Ascending aorta (tissue), 2 donors: ENCODE results near the gene TNFRSF11A. TPM values are rescaled to one million over a fixed set of nuclear protein-coding genes. Genes with fewer than 3 reads are reported as not detected.
A peak's percentile ranks its signal among the peaks of the same experiment; 100 is the strongest.

Experiments
- DNase-seq, 2 donors: peaks; one replicate each; pipeline ENCODE4 v3.0.0-alpha.2; 2019; ENCODE audit warnings: low spot score in 2 of 2
- H3K27ac ChIP-seq, 2 donors: fragments of 200-600 bp; sonication (generic); one replicate each; pipeline ENCODE4 v1.5.1; 2016 to 2017; ENCODE audit warnings: mild to moderate bottlenecking in 1 of 2
- H3K27me3 ChIP-seq: fragments of 200-600 bp; sonication (generic); one replicate; pipeline ENCODE4 v1.5.1; 2017
- H3K36me3 ChIP-seq, 2 donors: fragments of 200-600 bp; sonication (generic); one replicate each; pipeline ENCODE4 v1.5.1; 2016
- H3K4me1 ChIP-seq, 2 donors: fragments of 200-600 bp; sonication (generic); one replicate each; pipeline ENCODE4 v1.5.1; 2016 to 2017; ENCODE audit warnings: mild to moderate bottlenecking in 1 of 2
- H3K4me3 ChIP-seq, 2 donors: fragments of 200-600 bp; sonication (generic); one replicate each; pipeline ENCODE4 v1.5.1; 2016 to 2017; ENCODE audit warnings: mild to moderate bottlenecking in 1 of 2
- H3K9me3 ChIP-seq, 2 donors: fragments of 200-600 bp; sonication (generic); one replicate each; pipeline ENCODE4 v1.5.1; 2016
- intact Hi-C: fragments of 100-400 bp; cut with DNase I; formaldehyde crosslinking; loops from one replicate; pipeline ENCODE4 v1.15.1; 2023
- total RNA-seq: library from RNA; depleted of rRNA; stranded (reverse); fragments of >200 nt; gene quantifications from one replicate; pipeline ENCODE4 v1.1.0, GENCODE V29; 2016
- TF ChIP-seq, protein P1 (sequence below), 3 experiments: fragments of 200-600 bp in 2 of 3; fragments of 450-650 bp in 1 of 3; sonication (generic) in 2 of 3; IDR thresholded peaks; one replicate each; pipeline ENCODE4 v1.5.1; 2016 to 2019; ENCODE audit warnings: antibody characterized with exemption in 3 of 3, mild to moderate bottlenecking in 1 of 3, moderate library complexity in 1 of 3

The TNFRSF11A gene
- total RNA-seq, 1 donor from 2014 or later: 2.7 TPM

DNA sequence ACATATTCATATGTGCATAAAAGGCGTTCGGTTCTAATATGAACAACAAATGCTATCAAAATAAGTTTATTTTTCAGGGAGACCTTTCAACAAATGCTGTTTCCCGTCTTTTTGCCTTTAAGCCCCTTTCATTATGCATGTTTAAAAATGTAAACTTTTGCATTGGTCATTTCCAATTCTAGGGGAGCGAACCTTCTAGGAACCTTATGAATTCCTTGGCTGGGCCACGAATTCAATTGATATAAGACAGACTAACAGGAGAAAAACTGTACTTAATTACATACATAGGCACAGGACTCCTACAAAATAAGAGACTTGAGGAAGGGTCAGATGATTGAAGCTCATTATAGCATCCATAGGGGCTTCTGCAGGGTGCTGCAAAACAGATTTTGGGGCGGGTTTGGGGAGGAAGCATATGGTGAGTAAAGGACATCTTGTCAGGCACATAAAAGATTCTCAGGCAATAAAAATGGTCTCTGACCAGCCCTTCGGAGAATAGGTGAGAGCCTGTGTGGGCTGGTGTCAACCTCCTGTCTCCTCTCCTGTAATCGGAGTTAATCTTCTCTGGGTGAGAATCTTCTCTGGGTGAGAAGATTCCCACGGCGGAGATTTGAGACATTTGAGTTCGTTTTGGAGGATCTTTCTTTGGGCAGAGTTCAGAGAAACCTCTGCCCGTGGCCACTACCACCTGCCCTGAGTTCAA, 1.7 kb downstream of the TNFRSF11A start:
- no peaks in the 10 kb centered on the region for H3K36me3 ChIP-seq
- intact Hi-C loops: loop anchor here (2.0 kb wide), 2 partner anchors 200 to 258 kb away; no protein-coding TSS in a partner anchor
- H3K27ac ChIP-seq: no peak overlapping the region
- TF ChIP-seq, protein P1, sequence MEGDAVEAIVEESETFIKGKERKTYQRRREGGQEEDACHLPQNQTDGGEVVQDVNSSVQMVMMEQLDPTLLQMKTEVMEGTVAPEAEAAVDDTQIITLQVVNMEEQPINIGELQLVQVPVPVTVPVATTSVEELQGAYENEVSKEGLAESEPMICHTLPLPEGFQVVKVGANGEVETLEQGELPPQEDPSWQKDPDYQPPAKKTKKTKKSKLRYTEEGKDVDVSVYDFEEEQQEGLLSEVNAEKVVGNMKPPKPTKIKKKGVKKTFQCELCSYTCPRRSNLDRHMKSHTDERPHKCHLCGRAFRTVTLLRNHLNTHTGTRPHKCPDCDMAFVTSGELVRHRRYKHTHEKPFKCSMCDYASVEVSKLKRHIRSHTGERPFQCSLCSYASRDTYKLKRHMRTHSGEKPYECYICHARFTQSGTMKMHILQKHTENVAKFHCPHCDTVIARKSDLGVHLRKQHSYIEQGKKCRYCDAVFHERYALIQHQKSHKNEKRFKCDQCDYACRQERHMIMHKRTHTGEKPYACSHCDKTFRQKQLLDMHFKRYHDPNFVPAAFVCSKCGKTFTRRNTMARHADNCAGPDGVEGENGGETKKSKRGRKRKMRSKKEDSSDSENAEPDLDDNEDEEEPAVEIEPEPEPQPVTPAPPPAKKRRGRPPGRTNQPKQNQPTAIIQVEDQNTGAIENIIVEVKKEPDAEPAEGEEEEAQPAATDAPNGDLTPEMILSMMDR (IDR thresholded peaks at IDR 0.05): no peak
- peaks cover 6 to 26% of the 10 kb centered on the region in 2 donors for H3K4me1 ChIP-seq
- DNase-seq: no peak
- H3K27me3 ChIP-seq: peaks cover 3% of the 10 kb centered on the region
- H3K9me3 ChIP-seq: no peaks in the 10 kb centered on the region
- peak overlapping the region; percentile 51 to 64 for H3K4me3 ChIP-seq

DNA sequence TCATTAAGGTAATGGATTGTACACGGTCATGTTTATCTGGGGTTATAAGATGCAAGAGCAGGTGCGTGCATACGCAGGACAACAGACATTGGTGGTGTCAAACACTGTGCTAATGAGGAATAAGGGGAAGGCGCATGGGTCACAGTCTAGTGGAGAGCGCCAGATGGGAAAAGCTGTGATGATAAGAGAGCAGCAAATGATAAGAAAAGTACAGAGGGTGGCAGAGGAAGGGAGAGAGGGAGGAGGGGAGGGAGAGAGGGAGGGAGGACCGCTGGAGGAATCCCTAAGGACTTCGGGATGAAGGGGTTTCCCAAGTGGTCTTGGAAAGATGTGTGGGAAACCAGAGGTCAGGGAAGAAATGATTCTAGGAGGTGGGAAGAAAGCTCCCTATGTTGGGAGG, 2.9 kb downstream of the TNFRSF11A start:
- intact Hi-C loops: loop anchor here (2.0 kb wide), 2 partner anchors 199 to 257 kb away; no protein-coding TSS in a partner anchor
- H3K4me3 ChIP-seq: no peak overlapping the region
- H3K36me3 ChIP-seq: no peaks in the 10 kb centered on the region
- no peak overlapping the region for H3K27ac ChIP-seq
- TF ChIP-seq, protein P1 (IDR thresholded peaks at IDR 0.05): no peak
- H3K9me3 ChIP-seq: no peaks in the 10 kb centered on the region
- H3K4me1 ChIP-seq: peaks cover 6 to 26% of the 10 kb centered on the region in 2 donors
- DNase-seq: no peak
- peaks cover 3% of the 10 kb centered on the region for H3K27me3 ChIP-seq

DNA sequence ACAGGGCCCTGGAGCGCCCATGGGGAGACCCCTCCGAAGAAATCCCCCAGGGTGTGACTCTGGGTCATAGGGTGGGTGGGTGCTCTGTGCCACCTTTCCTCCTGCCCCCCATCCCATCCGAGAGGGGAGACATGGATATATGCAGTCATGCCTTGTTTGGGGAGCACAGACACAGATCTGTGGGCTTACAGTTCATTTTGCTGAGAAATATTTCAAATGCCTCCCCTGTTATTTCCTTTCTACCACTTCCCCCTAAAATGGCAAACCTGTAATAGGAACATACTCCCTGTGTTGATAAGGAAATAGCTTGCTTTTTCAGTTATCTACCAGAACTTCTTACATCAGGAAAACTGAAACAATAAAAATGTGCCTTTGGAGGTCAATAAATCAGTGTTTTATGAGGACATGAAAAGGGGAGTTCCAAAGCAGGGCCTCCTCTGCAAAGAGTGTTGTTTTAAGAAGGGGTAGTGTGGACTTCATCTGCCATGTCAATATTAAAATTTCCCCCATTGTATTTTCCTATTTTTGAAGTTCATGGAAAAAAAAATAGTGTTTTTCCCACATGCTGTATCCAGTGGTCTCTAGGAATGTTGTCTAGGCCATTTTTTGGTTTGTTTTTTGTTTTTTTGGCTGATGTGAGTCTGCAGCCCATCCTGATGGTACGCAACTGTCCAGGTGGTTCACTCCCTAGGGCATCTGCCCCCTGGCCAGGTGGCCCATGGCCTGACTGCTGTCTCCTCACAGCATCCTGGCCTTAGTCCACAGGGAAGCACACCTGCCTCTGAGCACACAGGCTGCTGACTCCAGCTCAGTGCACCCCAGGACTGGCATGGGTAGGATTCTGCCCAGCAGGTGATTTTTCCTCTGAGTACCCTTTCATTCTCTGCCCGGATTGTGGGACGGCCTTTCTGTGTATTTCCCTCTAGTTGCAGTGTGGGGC, 3.7 kb downstream of the TNFRSF11A start:
- Histone ChIP-seq H3K4me1 (peaks cover 6 to 26% of the 10 kb centered on the region in 2 donors), H3K36me3 (no peaks in the 10 kb centered on the region), H3K27me3 (peaks cover 3% of the 10 kb centered on the region), H3K9me3 (no peaks in the 10 kb centered on the region), H3K27ac (no peak overlapping the region), H3K4me3 (no peak overlapping the region)
- intact Hi-C loops: no loop called here
- DNase-seq: no peak
- TF ChIP-seq, protein P1 (IDR thresholded peaks at IDR 0.05): no peak

DNA sequence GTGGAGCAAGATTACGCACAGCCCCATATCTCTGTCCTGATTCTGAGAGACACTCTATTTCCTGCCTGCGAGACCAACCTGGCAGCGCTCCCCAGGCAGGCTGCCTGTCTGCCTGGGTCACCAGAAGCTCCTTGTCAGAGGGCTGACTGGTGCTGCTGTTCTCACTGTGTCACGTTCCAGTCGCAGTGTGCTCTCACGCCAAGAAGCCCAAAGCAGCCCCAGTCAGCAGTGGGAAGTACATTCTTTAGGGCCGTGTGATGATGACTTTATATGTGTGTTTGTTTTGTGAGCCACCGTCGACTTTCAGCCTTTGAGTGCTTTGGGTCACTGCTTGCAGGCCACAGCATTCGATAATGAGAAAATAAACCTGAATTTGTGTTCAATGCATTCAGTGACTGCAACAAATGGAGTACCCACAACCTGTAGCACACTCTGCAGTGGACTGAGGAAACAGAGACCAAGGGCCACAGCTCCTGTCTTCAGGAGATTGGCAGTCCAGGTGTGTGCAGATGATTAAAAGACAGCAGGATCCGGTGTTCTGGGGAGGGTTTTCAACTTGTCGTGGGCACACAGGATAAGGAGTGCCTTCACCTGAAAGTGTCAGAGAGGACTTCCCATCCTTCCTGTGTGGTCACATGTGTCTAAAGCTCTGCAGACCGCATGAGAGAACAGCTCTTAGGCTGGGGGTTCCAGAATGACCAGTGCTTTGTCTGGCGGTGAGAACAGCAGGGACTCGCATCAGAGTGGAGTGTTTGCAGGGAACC, 4.8 kb downstream of the TNFRSF11A start:
- TF ChIP-seq, protein P1 (IDR thresholded peaks at IDR 0.05): no peak
- no peak for DNase-seq
- no peak overlapping the region for H3K27ac ChIP-seq
- H3K36me3 ChIP-seq: no peaks in the 10 kb centered on the region
- peaks cover 6 to 23% of the 10 kb centered on the region in 2 donors for H3K4me1 ChIP-seq
- H3K4me3 ChIP-seq: no peak overlapping the region
- H3K27me3 ChIP-seq: no peaks in the 10 kb centered on the region
- intact Hi-C loops: no loop called here
- H3K9me3 ChIP-seq: no peaks in the 10 kb centered on the region

DNA sequence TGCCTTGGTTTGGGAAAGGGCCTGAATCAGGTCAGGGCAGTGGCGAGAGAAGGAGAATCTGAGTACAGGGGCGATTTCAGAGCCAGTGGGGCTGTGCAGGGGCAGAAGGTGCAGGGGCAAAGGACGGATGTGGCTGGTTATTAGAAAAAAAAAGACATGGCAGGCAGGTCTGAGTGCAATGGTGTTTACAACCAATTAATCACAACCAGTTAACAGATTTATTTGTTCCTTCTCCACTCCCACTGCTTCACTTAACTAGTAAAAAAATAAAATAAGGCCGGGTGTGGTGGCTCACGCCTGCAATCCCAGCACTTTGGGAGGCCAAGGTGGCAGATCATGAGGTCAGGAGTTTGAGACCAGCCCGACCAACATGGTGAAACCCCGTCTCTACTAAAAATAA, 5.5 kb downstream of the TNFRSF11A start:
- TF ChIP-seq, protein P1 (IDR thresholded peaks at IDR 0.05): no peak
- Histone ChIP-seq H3K4me3 (no peak overlapping the region), H3K36me3 (no peaks in the 10 kb centered on the region), H3K27me3 (no peaks in the 10 kb centered on the region), H3K4me1 (peaks cover 6 to 19% of the 10 kb centered on the region in 2 donors), H3K9me3 (no peaks in the 10 kb centered on the region), H3K27ac (no peak overlapping the region)
- intact Hi-C loops: no loop called here
- no peak for DNase-seq
